GM11168 (cell line): ENCODE measurements around the gene INPP5A.

Experiments
- in situ Hi-C: fragments of 300-500 bp; cut with MboI; formaldehyde crosslinking; loops from one replicate; pipeline ENCODE4 v1.12.0; 2022; ENCODE audit warnings: low sequenced_read_pairs; ENCODE audit not compliant: unreplicated experiment

The INPP5A gene

GRCh38 chr10:132607491-132607890 lies 69.9 kb downstream of the INPP5A start:
- in situ Hi-C loops = no loop called here

- in situ Hi-C loops = no loop called here
Measured at GRCh38 chr10:132607961-132608495, 70.4 kb downstream of the INPP5A start.

GRCh38 chr10:132608511-132609195 lies 71.1 kb downstream of the INPP5A start:
- in situ Hi-C loops = no loop called here

- in situ Hi-C loops = no loop called here
Measured at GRCh38 chr10:132609211-132609610, 71.6 kb downstream of the INPP5A start.

GRCh38 chr10:132610071-132610701 lies 72.6 kb downstream of the INPP5A start:
- in situ Hi-C loops = no loop called here

- in situ Hi-C loops = no loop called here
Measured at GRCh38 chr10:132611026-132611910, 73.7 kb downstream of the INPP5A start.

- in situ Hi-C loops = no loop called here
Measured at GRCh38 chr10:132611986-132612385, 74.4 kb downstream of the INPP5A start.

GRCh38 chr10:132612571-132613504 lies 75.3 kb downstream of the INPP5A start:
- in situ Hi-C loops = no loop called here

- in situ Hi-C loops = no loop called here
Measured at GRCh38 chr10:132613566-132614348, 76.2 kb downstream of the INPP5A start.

GRCh38 chr10:132614431-132615340 lies 77.1 kb downstream of the INPP5A start:
- in situ Hi-C loops = no loop called here

GRCh38 chr10:132615341-132616169 lies 78.0 kb downstream of the INPP5A start:
- in situ Hi-C loops = no loop called here

- in situ Hi-C loops = no loop called here
Measured at GRCh38 chr10:132616170-132616995, 78.8 kb downstream of the INPP5A start.

- in situ Hi-C loops = no loop called here
Measured at GRCh38 chr10:132616996-132617736, 79.6 kb downstream of the INPP5A start.

- in situ Hi-C loops = no loop called here
Measured at GRCh38 chr10:132617737-132618052, 80.1 kb downstream of the INPP5A start.

- in situ Hi-C loops = no loop called here
Measured at GRCh38 chr10:132618158-132618919, 80.8 kb downstream of the INPP5A start.
